Measurements from ENCODE around the gene NDUFA3. TPM values are rescaled to one million over a fixed set of nuclear protein-coding genes. Genes with fewer than 3 reads are reported as not detected.
A peak's percentile ranks its signal among the peaks of the same experiment; 100 is the strongest.

Gene NDUFA3
- total and polyA plus RNA-seq, 2 of the 13 experiments (the other 11 are each of a cell fraction or from before 2014, with no cell fraction given), result 31.6 to 75.4 TPM

GRCh38 chr19:54145541-54146158 is 43.0 kb downstream of the NDUFA3 start:
- H3K27me3 ChIP-seq (ENCODE audit: control insufficient read depth in 1 of 2, insufficient read depth in 2 of 2, low read length in 2 of 2), result no peaks in the 10 kb centered on the region
- CTCF ChIA-PET (ENCODE audit: low intra/inter-chr PET ratio, low total read pairs), result no interaction called here
- in situ Hi-C loops (cut with HindIII; ENCODE audit: extremely low pct_ligation_motif_present, low pct_unique_long_range_greater_than_20kb) (no loop called here), intact Hi-C loops (cut with micrococcal nuclease; ENCODE audit: unreplicated experiment) (no loop called here)
- H3K9ac ChIP-seq (ENCODE audit: insufficient read depth, low read depth, low read length), result no peak overlapping the region
- H3K4me1 ChIP-seq (ENCODE audit: insufficient read depth, low read length), result peaks cover 8% of the 10 kb centered on the region
- TF ChIP-seq ZNF441 (CRISPR knock-in tag; IDR thresholded peaks at IDR 0.05; ENCODE audit: borderline replicate concordance) (no peak), ELF1 (CRISPR knock-in tag; IDR thresholded peaks at IDR 0.05) (no peak), ZNF646 (CRISPR knock-in tag; IDR thresholded peaks at IDR 0.05) (no peak), RBFOX2 (IDR thresholded peaks at IDR 0.05; ENCODE audit: low read depth, low read length) (0 out of 2 replicates have a peak, but pooled peaks have one; percentile 33), ZNF207 (IDR thresholded peaks at IDR 0.05; ENCODE audit: borderline replicate concordance) (no peak), ZNF549 (CRISPR knock-in tag; IDR thresholded peaks at IDR 0.05) (no peak), AGO2 (optimal IDR thresholded peaks at IDR 0.05; ENCODE audit: low read depth, low read length) (peak; percentile 36), ZNF274 (CRISPR knock-in tag; IDR thresholded peaks at IDR 0.05) (no peak), KLF6 (CRISPR knock-in tag; IDR thresholded peaks at IDR 0.05) (no peak), GRHL1 (CRISPR knock-in tag; conservative IDR thresholded peaks at IDR 0.05) (no peak), ATF5 (CRISPR knock-in tag; IDR thresholded peaks at IDR 0.05; ENCODE audit: low read depth) (no peak)
- H3K4me3 ChIP-seq (replicated peaks in 1 of 3; ENCODE audit: insufficient read depth in 1 of 3, low read depth in 2 of 3, low read length in 3 of 3), result no peak overlapping the region
- H3K36me3 ChIP-seq (replicated peaks in 1 of 2; ENCODE audit: control insufficient read depth in 1 of 2, insufficient read depth in 2 of 2, low read length in 2 of 2), result peaks cover 64 to 97% of the 10 kb centered on the region in 2 experiments
- H2AFZ ChIP-seq (ENCODE audit: low read length), result no peak overlapping the region
- DNase-seq (ENCODE audit: low spot score) (no peak), FAIRE-seq (no peak), ATAC-seq (no peak)
- H3K4me2 ChIP-seq (ENCODE audit: low read depth, low read length), result no peak overlapping the region
- H3K79me2 ChIP-seq (ENCODE audit: insufficient read depth, low read length), result peaks cover 16% of the 10 kb centered on the region
- no peaks in the 10 kb centered on the region for H3K9me3 ChIP-seq (ENCODE audit: low read length)
- WGBS (ENCODE audit: low lambda C conversion rate), result 98% methylated on average over 26 of the region's 28 CpGs
- BruUV-seq (replicated peaks), result no TSS peak
- POLR2A ChIA-PET, result no interaction called here
- peaks cover 6% of the 10 kb centered on the region; the same call in 1 of the 2 replicates for H4K20me1 ChIP-seq (ENCODE audit: insufficient read depth, low read length)
- H3K27ac ChIP-seq (ENCODE audit: extremely low read length, insufficient read depth, low read length), result no peak overlapping the region
